Measurements from ENCODE around the gene NME3. TPM values are rescaled to one million over a fixed set of nuclear protein-coding genes. Genes with fewer than 3 reads are reported as not detected.
"Not testable (repeated sequence)": the region's sequence is repeated elsewhere in the genome, so short reads cannot be mapped to it uniquely, and the experiment has no call there.

The NME3 gene
- total RNA-seq, 1 donor from 2014 or later = 53.8 TPM

- DNase-seq (ENCODE audit: low spot score) = no peak
- no peak for TF ChIP-seq CTCF (IDR thresholded peaks at IDR 0.05)
- Mint-ChIP-seq H3K27ac (ENCODE audit: unreplicated experiment) (no peak overlapping the region), H3K36me3 (ENCODE audit: low read depth) (peaks cover 16% of the 10 kb centered on the region), H3K9me3 (ENCODE audit: low read depth) (no peaks in the 10 kb centered on the region), H3K4me1 (ENCODE audit: low read depth) (peaks cover 4% of the 10 kb centered on the region), H3K27me3 (ENCODE audit: low read depth) (no peaks in the 10 kb centered on the region), H3K4me3 (ENCODE audit: unreplicated experiment) (no peak overlapping the region)
Observed at GRCh38 chr16:1807626-1808025, 36.3 kb upstream of the NME3 start.

- Mint-ChIP-seq H3K4me1 (ENCODE audit: low read depth) (no peaks in the 10 kb centered on the region), H3K9me3 (ENCODE audit: low read depth) (peaks cover 17% of the 10 kb centered on the region), H3K36me3 (ENCODE audit: low read depth) (peaks cover 3% of the 10 kb centered on the region), H3K27ac (ENCODE audit: unreplicated experiment) (no peak overlapping the region), H3K27me3 (ENCODE audit: low read depth) (no peaks in the 10 kb centered on the region), H3K4me3 (ENCODE audit: unreplicated experiment) (no peak overlapping the region)
- no peak for DNase-seq (ENCODE audit: low spot score)
- no peak for TF ChIP-seq CTCF (IDR thresholded peaks at IDR 0.05)
Observed at GRCh38 chr16:1800701-1801100, 29.4 kb upstream of the NME3 start.

- H3K4me3 Mint-ChIP-seq (ENCODE audit: unreplicated experiment); H3K27me3 Mint-ChIP-seq (ENCODE audit: low read depth); H3K27ac Mint-ChIP-seq (ENCODE audit: unreplicated experiment); H3K36me3 Mint-ChIP-seq (ENCODE audit: low read depth); DNase-seq (ENCODE audit: low spot score); H3K4me1 Mint-ChIP-seq (ENCODE audit: low read depth): not testable (repeated sequence)
- peaks cover 17% of the 10 kb centered on the region for H3K9me3 Mint-ChIP-seq (ENCODE audit: low read depth)
Observed at GRCh38 chr16:1799263-1799662, 27.9 kb upstream of the NME3 start.

GRCh38 chr16:1794908-1795666 lies 23.7 kb upstream of the NME3 start:
- peaks cover 17% of the 10 kb centered on the region for H3K9me3 Mint-ChIP-seq (ENCODE audit: low read depth)
- peaks cover 3% of the 10 kb centered on the region for H3K36me3 Mint-ChIP-seq (ENCODE audit: low read depth)
- no peak overlapping the region for H3K4me3 Mint-ChIP-seq (ENCODE audit: unreplicated experiment)
- TF ChIP-seq CTCF (IDR thresholded peaks at IDR 0.05) = no peak
- DNase-seq (ENCODE audit: low spot score) = no peak
- no peaks in the 10 kb centered on the region for H3K4me1 Mint-ChIP-seq (ENCODE audit: low read depth)
- no peak overlapping the region for H3K27ac Mint-ChIP-seq (ENCODE audit: unreplicated experiment)
- H3K27me3 Mint-ChIP-seq (ENCODE audit: low read depth) = no peaks in the 10 kb centered on the region

GRCh38 chr16:1794221-1794871 lies 23.0 kb upstream of the NME3 start:
- Mint-ChIP-seq H3K36me3 (ENCODE audit: low read depth) (peaks cover 3% of the 10 kb centered on the region), H3K27ac (ENCODE audit: unreplicated experiment) (no peak overlapping the region), H3K9me3 (ENCODE audit: low read depth) (peaks cover 14% of the 10 kb centered on the region), H3K4me1 (ENCODE audit: low read depth) (no peaks in the 10 kb centered on the region), H3K4me3 (ENCODE audit: unreplicated experiment) (no peak overlapping the region), H3K27me3 (ENCODE audit: low read depth) (no peaks in the 10 kb centered on the region)
- no peak for TF ChIP-seq CTCF (IDR thresholded peaks at IDR 0.05)
- no peak for DNase-seq (ENCODE audit: low spot score)
